CD14-positive monocyte (primary cell): Measurements from ENCODE around the gene GRIP1. TPM values are rescaled to one million over a fixed set of nuclear protein-coding genes. Genes with fewer than 3 reads are reported as not detected.

ENCODE experiments used
- DNase-seq, 3 donors: peaks; one replicate each; pipeline ENCODE4 v3.0.0-alpha.2; 2011 to 2022
- H2AFZ ChIP-seq: 2 replicates; pipeline ENCODE4 v1.6.0; 2012; ENCODE audit warnings: mild to moderate bottlenecking, low read depth, low read length, inconsistent platforms; ENCODE audit not compliant: insufficient read depth, poor library complexity, severe bottlenecking
- H3K27ac ChIP-seq, 2 donors: 1 replicate in 1 of 2; 2 replicates in 1 of 2; pipeline ENCODE4 v1.5.1; 2012 to 2013; ENCODE audit warnings: low read length in 2 of 2, control low read depth in 1 of 2, inconsistent platforms in 1 of 2, low read depth in 1 of 2, mild to moderate bottlenecking in 1 of 2
- H3K27me3 ChIP-seq, 2 donors: one replicate each; pipeline versions ENCODE4 v1.6.0 to v1.6.1; 2011 to 2013; ENCODE audit warnings: low read length in 2 of 2; ENCODE audit not compliant: control insufficient read depth in 2 of 2, insufficient read depth in 2 of 2
- H3K36me3 ChIP-seq, 2 donors: replicated peaks in 1 of 2; 1 replicate in 1 of 2; 2 replicates in 1 of 2; pipeline versions ENCODE4 v1.5.1 to v1.6.1; 2012 to 2013; ENCODE audit warnings: low read length in 2 of 2, control low read depth in 1 of 2, inconsistent platforms in 1 of 2, mild to moderate bottlenecking in 1 of 2; ENCODE audit not compliant: insufficient read depth in 2 of 2, control insufficient read depth in 1 of 2
- H3K4me1 ChIP-seq, 2 donors: 1 replicate in 1 of 2; 2 replicates in 1 of 2; pipeline versions ENCODE4 v1.5.1 to v1.6.1; 2012 to 2013; ENCODE audit warnings: low read length in 2 of 2, control low read depth in 1 of 2, inconsistent platforms in 1 of 2, mild to moderate bottlenecking in 1 of 2, moderate library complexity in 1 of 2; ENCODE audit not compliant: insufficient read depth in 2 of 2, control insufficient read depth in 1 of 2
- H3K4me2 ChIP-seq: replicated peaks from 2 replicates; pipeline ENCODE3; 2012; ENCODE audit warnings: low read length, moderate library complexity, mild to moderate bottlenecking; ENCODE audit not compliant: poor library complexity, severe bottlenecking; ENCODE audit errors: extremely low read depth
- H3K4me3 ChIP-seq, 3 experiments: fragments of 200-600 bp in 1 of 3; sonication (generic) in 1 of 3; replicated peaks in 1 of 3; 1 replicate in 2 of 3; 2 replicates in 1 of 3; pipeline ENCODE4 v1.5.1; 2011 to 2013; ENCODE audit warnings: low read length in 3 of 3, mild to moderate bottlenecking in 3 of 3, control low read depth in 2 of 3, low read depth in 2 of 3, inconsistent platforms in 1 of 3, moderate library complexity in 1 of 3
- H3K79me2 ChIP-seq: 2 replicates; pipeline ENCODE4 v1.6.0; 2012; ENCODE audit warnings: mild to moderate bottlenecking, control low read depth, inconsistent platforms, low read length, moderate library complexity; ENCODE audit not compliant: insufficient read depth
- H3K9ac ChIP-seq: 2 replicates; pipeline ENCODE4 v1.6.0; 2017; ENCODE audit warnings: low read length, mild to moderate bottlenecking; ENCODE audit not compliant: insufficient read depth, poor library complexity, severe bottlenecking
- H3K9me3 ChIP-seq, 2 donors: replicated peaks in 1 of 2; 1 replicate in 1 of 2; 2 replicates in 1 of 2; pipeline versions ENCODE4 v1.5.1 to v1.6.1; 2012 to 2013; ENCODE audit warnings: low read length in 2 of 2, control low read depth in 1 of 2; ENCODE audit not compliant: control insufficient read depth in 1 of 2, insufficient read depth in 1 of 2
- H4K20me1 ChIP-seq: 2 replicates; pipeline ENCODE4 v1.6.0; 2012; ENCODE audit warnings: mild to moderate bottlenecking, low read length, control low read depth, moderate library complexity; ENCODE audit not compliant: insufficient read depth
- H3K27ac Mint-ChIP-seq, 7 donors: one replicate each; pipeline ENCODE4 v1.8.0; 2020; ENCODE audit warnings: mild to moderate bottlenecking in 7 of 7, mixed read lengths in 7 of 7, moderate library complexity in 6 of 7, inconsistent platforms in 2 of 7
- H3K27me3 Mint-ChIP-seq, 3 donors: one replicate each; pipeline ENCODE4 v1.8.0; 2021 to 2022; ENCODE audit warnings: low read depth in 3 of 3, mild to moderate bottlenecking in 3 of 3, mixed read lengths in 3 of 3, moderate library complexity in 3 of 3, inconsistent platforms in 1 of 3
- H3K36me3 Mint-ChIP-seq, 2 donors: one replicate each; pipeline ENCODE4 v1.8.0; 2020; ENCODE audit warnings: mixed read lengths in 2 of 2, inconsistent platforms in 1 of 2, mild to moderate bottlenecking in 1 of 2
- H3K4me1 Mint-ChIP-seq: one replicate; pipeline ENCODE4 v1.8.0; 2020; ENCODE audit warnings: mild to moderate bottlenecking, mixed read lengths
- H3K4me3 Mint-ChIP-seq, 2 donors: one replicate each; pipeline ENCODE4 v1.8.0; 2020; ENCODE audit warnings: mild to moderate bottlenecking in 2 of 2, mixed read lengths in 2 of 2, moderate library complexity in 1 of 2
- H3K9me3 Mint-ChIP-seq, 7 donors: one replicate each; pipeline ENCODE4 v1.8.0; 2020 to 2022; ENCODE audit warnings: mixed read lengths in 7 of 7, mild to moderate bottlenecking in 6 of 7, moderate library complexity in 6 of 7, inconsistent platforms in 2 of 7
- CTCF ChIP-seq: fragments of 200-600 bp; IDR thresholded peaks from one replicate; pipeline ENCODE4 v1.8.0; 2022; ENCODE audit warnings: antibody characterized with exemption, mild to moderate bottlenecking
- WGBS: methylation state at CpG from one replicate; pipeline ENCODE4 v1.1.5; 2013; ENCODE audit warnings: missing lambda C conversion rate; ENCODE audit not compliant: insufficient coverage; 5-methylcytosine and 5-hydroxymethylcytosine counted together
- intact Hi-C, 2 donors: fragments of 100-400 bp; cut with micrococcal nuclease; formaldehyde crosslinking; loops; one replicate each; pipeline versions ENCODE4 v1.15.0 to v1.15.1; 2023
- polyA plus RNA-seq, 3 donors: library from polyadenylated mRNA; depleted of rRNA in 1 of 3; unstranded in 2 of 3; stranded (reverse) in 1 of 3; fragments of 300-500 nt in 2 of 3; fragments of >200 nt in 1 of 3; fragmentation: Illumina TruSeq in 2 of 3; gene quantifications; 1 replicate in 2 of 3; 2 replicates in 1 of 3; pipeline ENCODE4 v1.2.3, GENCODE V29; 2012 to 2021

Gene GRIP1
- polyA plus RNA-seq, 3 donors = 0.21 TPM; not detected in 2

GRCh38 chr12:66571361-66571915 is 107.4 kb downstream of the GRIP1 start:
- Histone ChIP-seq H3K79me2 (no peaks in the 10 kb centered on the region), H3K9ac (no peak overlapping the region), H3K4me1 (no peaks in the 10 kb centered on the region), H2AFZ (no peak overlapping the region), H4K20me1 (no peaks in the 10 kb centered on the region), H3K27me3 (no peaks in the 10 kb centered on the region), H3K36me3 (no peaks in the 10 kb centered on the region), H3K9me3 (no peaks in the 10 kb centered on the region), H3K4me2 (no peak overlapping the region), H3K4me3 (no peak overlapping the region), H3K27ac (no peak overlapping the region)
- no peak for DNase-seq
- WGBS = no CpG with 5 or more reads among the region's 1 CpG
- Mint-ChIP-seq H3K27ac (no peak overlapping the region), H3K4me1 (peaks cover 5% of the 10 kb centered on the region), H3K9me3 (peaks cover 0 to 3% (median 0%) of the 10 kb centered on the region in 7 donors), H3K27me3 (peaks cover 0 to 2% (median 0%) of the 10 kb centered on the region in 3 donors), H3K36me3 (no peaks in the 10 kb centered on the region), H3K4me3 (no peak overlapping the region)
- intact Hi-C loops = no loop called here
- TF ChIP-seq CTCF = no peak

DNA sequence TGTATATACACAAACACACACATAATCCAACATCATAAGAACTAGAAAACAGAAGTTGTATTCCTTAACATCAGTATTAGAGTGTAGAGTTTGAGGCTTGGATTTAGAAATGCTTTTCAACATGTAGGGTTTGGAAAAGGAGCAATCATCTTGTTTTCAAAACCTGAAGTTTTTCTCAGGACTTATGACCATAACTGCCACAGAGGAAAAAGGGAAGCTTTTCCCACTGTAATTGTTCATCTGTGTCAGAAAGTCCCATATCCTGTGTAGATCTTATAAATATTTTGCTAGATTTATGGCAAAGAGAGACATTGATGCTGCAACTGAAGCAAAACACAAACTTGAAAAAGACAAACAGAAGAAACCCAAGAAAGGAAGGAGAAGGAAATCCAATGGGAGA is 115.7 kb downstream of the GRIP1 start:
- DNase-seq = no peak

More for the DNA sequence above, 115.7 kb downstream of the GRIP1 start:
- Mint-ChIP-seq H3K4me3 (no peak overlapping the region), H3K4me1 (peaks cover 5% of the 10 kb centered on the region), H3K9me3 (peaks cover 2 to 16% (median 11%) of the 10 kb centered on the region in 7 donors), H3K27ac (no peak overlapping the region), H3K36me3 (no peaks in the 10 kb centered on the region), H3K27me3 (peaks cover 0 to 1% (median 0%) of the 10 kb centered on the region in 3 donors)
- no peaks in the 10 kb centered on the region for H3K27me3 ChIP-seq
- H3K36me3 ChIP-seq = no peaks in the 10 kb centered on the region
- no peaks in the 10 kb centered on the region for H4K20me1 ChIP-seq
- H3K4me1 ChIP-seq = no peaks in the 10 kb centered on the region
- intact Hi-C loops = no loop called here
- H3K9me3 ChIP-seq = peaks cover 2 to 10% of the 10 kb centered on the region in 2 donors
- H3K4me3 ChIP-seq = no peak overlapping the region
- TF ChIP-seq CTCF = no peak
- no peaks in the 10 kb centered on the region for H3K79me2 ChIP-seq
- no peak overlapping the region for H3K4me2 ChIP-seq
- H3K9ac ChIP-seq = no peak overlapping the region
- no peak overlapping the region for H3K27ac ChIP-seq
- no peak overlapping the region for H2AFZ ChIP-seq
